Lower leg skin (tissue), 3 donors: ENCODE results near the gene CLRN3.

Experiments
- POLR2A ChIP-seq, 2 donors: fragments of 450-650 bp; IDR thresholded peaks; one replicate each; pipeline ENCODE4 v1.6.1; 2016 to 2017; ENCODE audit warnings: antibody characterized with exemption in 2 of 2, mild to moderate bottlenecking in 1 of 2, moderate library complexity in 1 of 2
- TF ChIP-seq, protein P1 (sequence below), 3 donors: fragments of 450-650 bp; IDR thresholded peaks; one replicate each; pipeline ENCODE4 v1.5.1; 2016; ENCODE audit warnings: antibody characterized with exemption in 3 of 3, mild to moderate bottlenecking in 3 of 3, moderate library complexity in 2 of 3

DNA sequence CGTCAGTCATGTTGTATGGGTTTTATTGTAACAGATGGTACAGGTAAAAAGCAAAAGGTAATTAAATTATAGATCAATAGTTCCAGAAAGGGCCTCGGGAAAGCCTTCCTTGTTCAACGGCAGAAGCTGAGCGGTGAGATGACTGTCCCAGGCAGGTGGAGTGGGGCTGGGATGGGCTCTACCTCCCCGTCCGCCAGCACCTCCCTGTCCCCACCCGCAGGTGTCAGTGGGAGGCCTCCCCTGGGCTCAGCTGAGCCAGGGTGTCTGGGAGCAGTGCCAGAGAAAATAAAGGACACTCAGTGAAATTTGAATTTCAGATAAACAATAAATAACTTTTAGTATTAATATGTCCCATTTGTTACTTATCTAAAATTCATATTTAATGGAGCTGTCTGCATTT lies 58.9 kb downstream of the CLRN3 start:
- no peak for TF ChIP-seq POLR2A (IDR thresholded peaks at IDR 0.05)
- TF ChIP-seq, protein P1, sequence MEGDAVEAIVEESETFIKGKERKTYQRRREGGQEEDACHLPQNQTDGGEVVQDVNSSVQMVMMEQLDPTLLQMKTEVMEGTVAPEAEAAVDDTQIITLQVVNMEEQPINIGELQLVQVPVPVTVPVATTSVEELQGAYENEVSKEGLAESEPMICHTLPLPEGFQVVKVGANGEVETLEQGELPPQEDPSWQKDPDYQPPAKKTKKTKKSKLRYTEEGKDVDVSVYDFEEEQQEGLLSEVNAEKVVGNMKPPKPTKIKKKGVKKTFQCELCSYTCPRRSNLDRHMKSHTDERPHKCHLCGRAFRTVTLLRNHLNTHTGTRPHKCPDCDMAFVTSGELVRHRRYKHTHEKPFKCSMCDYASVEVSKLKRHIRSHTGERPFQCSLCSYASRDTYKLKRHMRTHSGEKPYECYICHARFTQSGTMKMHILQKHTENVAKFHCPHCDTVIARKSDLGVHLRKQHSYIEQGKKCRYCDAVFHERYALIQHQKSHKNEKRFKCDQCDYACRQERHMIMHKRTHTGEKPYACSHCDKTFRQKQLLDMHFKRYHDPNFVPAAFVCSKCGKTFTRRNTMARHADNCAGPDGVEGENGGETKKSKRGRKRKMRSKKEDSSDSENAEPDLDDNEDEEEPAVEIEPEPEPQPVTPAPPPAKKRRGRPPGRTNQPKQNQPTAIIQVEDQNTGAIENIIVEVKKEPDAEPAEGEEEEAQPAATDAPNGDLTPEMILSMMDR (IDR thresholded peaks at IDR 0.05): no peak
